Osteocyte (in vitro differentiated cells): ENCODE data around the gene ABHD1. TPM values are rescaled to one million over a fixed set of nuclear protein-coding genes. Genes with fewer than 3 reads are reported as not detected.
A peak's percentile ranks its signal among the peaks of the same experiment; 100 is the strongest.
"Not testable (repeated sequence)": the region's sequence is repeated elsewhere in the genome, so short reads cannot be mapped to it uniquely, and the experiment has no call there.

ENCODE experiments used
- DNase-seq: peaks from one replicate; pipeline ENCODE4 v3.0.0; 2021; ENCODE audit warnings: mixed read lengths; ENCODE audit not compliant: unreplicated experiment; ENCODE audit errors: extremely low spot score
- H3K27ac Mint-ChIP-seq: one replicate; pipeline ENCODE4 v1.8.0; 2021; ENCODE audit warnings: mild to moderate bottlenecking, mixed read lengths; ENCODE audit not compliant: unreplicated experiment
- H3K27me3 Mint-ChIP-seq: one replicate; pipeline ENCODE4 v1.8.0; 2021; ENCODE audit warnings: mixed read lengths; ENCODE audit not compliant: unreplicated experiment
- H3K36me3 Mint-ChIP-seq: one replicate; pipeline ENCODE4 v1.8.0; 2021; ENCODE audit warnings: mixed read lengths; ENCODE audit not compliant: unreplicated experiment
- H3K4me1 Mint-ChIP-seq: one replicate; pipeline ENCODE4 v1.8.0; 2021; ENCODE audit warnings: mixed read lengths; ENCODE audit not compliant: unreplicated experiment
- H3K4me3 Mint-ChIP-seq: one replicate; pipeline ENCODE4 v1.8.0; 2021; ENCODE audit warnings: mild to moderate bottlenecking, moderate library complexity, mixed read lengths; ENCODE audit not compliant: unreplicated experiment
- H3K9me3 Mint-ChIP-seq: one replicate; pipeline ENCODE4 v1.8.0; 2021; ENCODE audit warnings: mixed read lengths; ENCODE audit not compliant: unreplicated experiment
- total RNA-seq: library from RNA; stranded (reverse); gene quantifications from 2 replicates; pipeline ENCODE4 v1.2.1, GENCODE V29; 2021
- TF ChIP-seq, protein P1 (sequence below): fragments of 200-600 bp; sonication (generic); IDR thresholded peaks from 2 replicates; pipeline ENCODE4 v1.5.0; 2021; ENCODE audit warnings: antibody characterized with exemption, mild to moderate bottlenecking, moderate library complexity

The ABHD1 gene
- total RNA-seq, 1 donor from 2014 or later = 0.48 TPM

- no peak for DNase-seq
- Mint-ChIP-seq H3K27me3 (peaks cover 12% of the 10 kb centered on the region), H3K36me3 (no peaks in the 10 kb centered on the region), H3K4me3 (no peak overlapping the region), H3K27ac (no peak overlapping the region), H3K9me3 (no peaks in the 10 kb centered on the region), H3K4me1 (peaks cover 4% of the 10 kb centered on the region)
- TF ChIP-seq, protein P1, sequence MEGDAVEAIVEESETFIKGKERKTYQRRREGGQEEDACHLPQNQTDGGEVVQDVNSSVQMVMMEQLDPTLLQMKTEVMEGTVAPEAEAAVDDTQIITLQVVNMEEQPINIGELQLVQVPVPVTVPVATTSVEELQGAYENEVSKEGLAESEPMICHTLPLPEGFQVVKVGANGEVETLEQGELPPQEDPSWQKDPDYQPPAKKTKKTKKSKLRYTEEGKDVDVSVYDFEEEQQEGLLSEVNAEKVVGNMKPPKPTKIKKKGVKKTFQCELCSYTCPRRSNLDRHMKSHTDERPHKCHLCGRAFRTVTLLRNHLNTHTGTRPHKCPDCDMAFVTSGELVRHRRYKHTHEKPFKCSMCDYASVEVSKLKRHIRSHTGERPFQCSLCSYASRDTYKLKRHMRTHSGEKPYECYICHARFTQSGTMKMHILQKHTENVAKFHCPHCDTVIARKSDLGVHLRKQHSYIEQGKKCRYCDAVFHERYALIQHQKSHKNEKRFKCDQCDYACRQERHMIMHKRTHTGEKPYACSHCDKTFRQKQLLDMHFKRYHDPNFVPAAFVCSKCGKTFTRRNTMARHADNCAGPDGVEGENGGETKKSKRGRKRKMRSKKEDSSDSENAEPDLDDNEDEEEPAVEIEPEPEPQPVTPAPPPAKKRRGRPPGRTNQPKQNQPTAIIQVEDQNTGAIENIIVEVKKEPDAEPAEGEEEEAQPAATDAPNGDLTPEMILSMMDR = no peak
These were observed 23.6 kb upstream of the ABHD1 start for GRCh38 chr2:27100036-27100435.

- Mint-ChIP-seq H3K9me3 (no peaks in the 10 kb centered on the region), H3K27me3 (peaks cover 16% of the 10 kb centered on the region), H3K27ac (no peak overlapping the region), H3K36me3 (no peaks in the 10 kb centered on the region), H3K4me1 (peaks cover 2% of the 10 kb centered on the region), H3K4me3 (no peak overlapping the region)
- DNase-seq = peak; percentile 82
- TF ChIP-seq, protein P1 = no peak
These were observed 21.3 kb upstream of the ABHD1 start for GRCh38 chr2:27102329-27102728.

DNA sequence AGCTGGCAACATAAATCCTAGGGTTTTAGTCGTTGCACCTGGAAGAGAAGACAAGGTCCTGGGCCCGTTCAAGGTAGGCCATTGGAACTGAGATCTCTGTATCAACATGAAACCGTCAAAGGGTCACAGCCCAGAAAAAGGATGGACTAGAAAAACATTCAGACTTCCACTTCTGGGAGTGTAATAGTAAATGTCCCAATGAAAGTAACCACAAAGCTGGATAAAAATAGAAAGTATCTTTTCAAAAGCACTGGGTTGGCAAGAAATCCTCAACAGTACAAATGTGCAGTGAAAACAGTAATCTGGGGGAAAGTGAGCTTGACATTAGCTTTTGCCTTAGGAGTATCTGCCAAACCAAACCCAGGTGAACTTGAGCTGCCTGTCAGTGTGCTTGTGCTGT lies 17.6 kb upstream of the ABHD1 start:
- Mint-ChIP-seq H3K4me1 (peaks cover 2% of the 10 kb centered on the region), H3K4me3 (no peak overlapping the region), H3K27ac (no peak overlapping the region), H3K9me3 (no peaks in the 10 kb centered on the region), H3K27me3 (peaks cover 30% of the 10 kb centered on the region), H3K36me3 (no peaks in the 10 kb centered on the region)
- TF ChIP-seq, protein P1 = no peak
- no peak for DNase-seq

DNA sequence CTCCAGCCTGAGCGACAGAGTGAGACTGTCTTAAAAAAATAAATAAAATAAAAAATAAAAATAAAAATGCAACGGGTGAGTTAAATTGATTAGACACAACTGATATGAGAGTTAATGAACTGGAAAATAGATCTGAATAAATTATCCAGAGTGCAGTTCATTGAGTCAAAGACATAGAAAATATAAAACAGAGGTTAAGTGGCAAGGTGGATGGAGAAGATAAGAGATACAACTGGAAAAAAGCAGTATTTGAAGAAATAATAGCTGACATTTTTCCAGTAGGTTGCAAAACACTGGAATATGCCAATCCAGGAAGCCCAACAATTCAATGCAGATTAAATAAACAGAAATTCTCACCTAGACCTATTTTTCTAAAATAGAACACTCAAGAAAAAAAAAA lies 15.4 kb upstream of the ABHD1 start:
- no peak for DNase-seq
- Mint-ChIP-seq H3K4me3 (no peak overlapping the region), H3K9me3 (no peaks in the 10 kb centered on the region), H3K36me3 (no peaks in the 10 kb centered on the region), H3K4me1 (peaks cover 2% of the 10 kb centered on the region), H3K27ac (no peak overlapping the region), H3K27me3 (peaks cover 31% of the 10 kb centered on the region)
- TF ChIP-seq, protein P1 = no peak

GRCh38 chr2:27109083-27109482 lies 14.5 kb upstream of the ABHD1 start:
- TF ChIP-seq, protein P1 = no peak
- no peak overlapping the region for H3K4me3 Mint-ChIP-seq
- peaks cover 31% of the 10 kb centered on the region for H3K27me3 Mint-ChIP-seq
- DNase-seq = no peak
- no peaks in the 10 kb centered on the region for H3K9me3 Mint-ChIP-seq
- no peak overlapping the region for H3K27ac Mint-ChIP-seq
- peaks cover 2% of the 10 kb centered on the region for H3K4me1 Mint-ChIP-seq
- no peaks in the 10 kb centered on the region for H3K36me3 Mint-ChIP-seq

DNA sequence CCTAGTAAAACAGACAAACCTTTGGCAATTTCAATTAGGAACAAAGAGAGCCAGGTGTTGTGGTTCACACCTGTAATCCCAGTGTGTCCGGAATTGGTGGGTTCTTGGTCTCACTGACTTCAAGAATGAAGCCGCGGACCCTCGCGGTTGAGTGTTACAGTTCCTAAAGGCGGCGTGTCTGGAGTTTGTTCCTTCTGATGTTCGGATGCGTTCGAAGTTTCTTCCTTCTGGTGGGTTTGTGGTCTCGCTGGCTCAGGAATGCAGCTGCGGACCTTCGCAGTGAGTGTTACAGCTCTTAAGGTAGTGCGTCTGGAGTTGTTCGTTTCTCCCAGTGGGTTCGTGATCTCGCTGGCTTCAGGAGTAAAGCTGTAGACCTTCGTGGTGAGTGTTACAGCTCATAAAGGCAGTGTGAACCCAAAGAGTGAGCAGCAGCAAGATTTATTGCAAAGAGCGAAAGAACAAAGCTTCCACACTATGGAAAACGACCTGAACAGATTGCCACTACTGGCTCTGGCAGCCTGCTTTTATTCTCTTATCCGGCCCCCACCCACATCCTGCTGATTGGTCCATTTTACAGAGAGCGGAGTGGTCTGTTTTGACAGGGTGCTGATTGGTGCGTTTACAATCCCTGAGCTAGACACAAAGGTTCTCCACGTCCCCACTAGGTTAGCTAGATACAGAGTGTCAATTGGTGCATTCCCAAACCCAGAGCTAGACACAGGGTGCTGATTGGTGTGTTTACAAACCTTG lies 12.8 kb upstream of the ABHD1 start:
- H3K4me1 Mint-ChIP-seq, H3K9me3 Mint-ChIP-seq, H3K36me3 Mint-ChIP-seq, H3K27ac Mint-ChIP-seq, DNase-seq, H3K4me3 Mint-ChIP-seq: not testable (repeated sequence)
- H3K27me3 Mint-ChIP-seq = peaks cover 37% of the 10 kb centered on the region

DNA sequence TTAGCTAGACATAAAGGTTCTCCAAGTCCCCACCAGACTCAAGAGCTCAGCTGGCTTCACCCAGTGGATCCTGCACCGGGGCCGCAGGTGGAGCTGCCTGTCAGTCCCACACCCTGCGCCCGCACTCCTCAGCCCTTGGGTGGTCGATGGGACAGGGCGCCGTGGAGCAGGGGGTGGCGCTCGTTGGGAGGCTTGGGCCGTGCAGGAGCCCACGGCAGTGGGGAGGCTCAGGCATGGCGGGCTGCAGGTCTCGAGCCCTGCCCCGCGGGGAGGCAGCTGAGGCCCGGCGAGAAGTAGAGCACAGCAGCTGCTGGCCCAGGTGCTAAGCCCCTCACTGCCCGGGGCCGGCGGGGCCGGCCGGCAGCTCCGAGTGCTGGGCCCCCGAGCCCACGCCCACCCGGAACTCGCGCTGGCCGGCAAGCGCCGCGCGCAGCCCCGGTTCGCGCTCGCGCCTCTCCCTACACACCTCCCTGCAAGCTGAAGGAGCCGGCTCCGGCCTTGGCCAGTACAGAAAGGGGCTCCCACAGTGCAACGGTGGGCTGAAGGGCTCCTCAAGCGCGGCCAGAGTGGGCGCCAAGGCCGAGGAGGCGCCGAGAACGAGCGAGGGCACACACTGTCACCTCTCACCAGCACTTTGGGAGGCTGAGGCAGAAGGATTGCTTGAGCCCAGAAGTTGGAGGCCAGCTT lies 12.1 kb upstream of the ABHD1 start:
- H3K9me3 Mint-ChIP-seq, H3K36me3 Mint-ChIP-seq, H3K27ac Mint-ChIP-seq, H3K4me3 Mint-ChIP-seq, H3K4me1 Mint-ChIP-seq: not testable (repeated sequence)
- peak; percentile 83 for DNase-seq
- peaks cover 37% of the 10 kb centered on the region for H3K27me3 Mint-ChIP-seq
